ENCODE measurements around the gene PLCH2. TPM values are rescaled to one million over a fixed set of nuclear protein-coding genes. Genes with fewer than 3 reads are reported as not detected.
"Not testable (repeated sequence)": the region's sequence is repeated elsewhere in the genome, so short reads cannot be mapped to it uniquely, and the experiment has no call there.

Gene PLCH2
- total RNA-seq, 2 experiments from 2014 or later = 2.1 TPM

GRCh38 chr1:2547210-2548067 lies 71.3 kb downstream of the PLCH2 start:
- H3K4me1 Mint-ChIP-seq (ENCODE audit: low read depth) = peaks cover 18% of the 10 kb centered on the region
- CTCF ChIA-PET = interaction anchor here (0.9 to 2.5 kb wide), 10 partner anchors 9 to 134 kb away, joined by 3 to 24 read pairs (median 5); partner anchors contain the start of genes HES5 and TNFRSF14
- peak overlapping the region; percentile 81 for H3K4me3 Mint-ChIP-seq
- no peaks in the 10 kb centered on the region for H3K36me3 Mint-ChIP-seq (ENCODE audit: low read depth)
- peak overlapping the region; percentile 99 for H3K27ac Mint-ChIP-seq
- no peaks in the 10 kb centered on the region for H3K27me3 Mint-ChIP-seq (ENCODE audit: low read depth)
- peak; percentile 83 for DNase-seq
- H3K9me3 Mint-ChIP-seq = no peaks in the 10 kb centered on the region
- intact Hi-C loops (cut with micrococcal nuclease) = loop anchor here (1.0 to 5.0 kb wide), 11 partner anchors 21 to 399 kb away; partner anchors contain the start of genes MORN1, PANK4, PRXL2B and RER1

- Mint-ChIP-seq H3K4me1 (ENCODE audit: low read depth) (peaks cover 18% of the 10 kb centered on the region), H3K27ac (peak overlapping the region; percentile 99), H3K4me3 (peak overlapping the region; percentile 81), H3K36me3 (ENCODE audit: low read depth) (no peaks in the 10 kb centered on the region), H3K9me3 (no peaks in the 10 kb centered on the region), H3K27me3 (ENCODE audit: low read depth) (no peaks in the 10 kb centered on the region)
- peak; percentile 93 for DNase-seq
- CTCF ChIA-PET = interaction anchor here (0.6 to 2.5 kb wide), 12 partner anchors 13 to 353 kb away, joined by 3 to 24 read pairs (median 4); partner anchors contain the start of gene FAAP20
- intact Hi-C loops (cut with micrococcal nuclease) = loop anchor here (1.0 to 5.0 kb wide), 7 partner anchors 38 to 399 kb away; partner anchors contain the start of genes MORN1, PRXL2B and RER1
Observed at GRCh38 chr1:2548068-2548589, 72.0 kb downstream of the PLCH2 start.

- H3K27me3 Mint-ChIP-seq (ENCODE audit: low read depth); DNase-seq; H3K9me3 Mint-ChIP-seq; CTCF ChIA-PET; H3K36me3 Mint-ChIP-seq (ENCODE audit: low read depth): not testable (repeated sequence)
- Mint-ChIP-seq H3K4me1 (ENCODE audit: low read depth) (peaks cover 20% of the 10 kb centered on the region), H3K4me3 (peak overlapping the region; percentile 81), H3K27ac (peak overlapping the region; percentile 99)
- intact Hi-C loops (cut with micrococcal nuclease) = loop anchor here (2.0 to 5.0 kb wide), 3 partner anchors 247 to 401 kb away; no protein-coding TSS in a partner anchor
Observed at GRCh38 chr1:2549367-2550029, 73.4 kb downstream of the PLCH2 start.

GRCh38 chr1:2550309-2550861 lies 74.3 kb downstream of the PLCH2 start:
- intact Hi-C loops (cut with micrococcal nuclease); H3K4me3 Mint-ChIP-seq; H3K9me3 Mint-ChIP-seq; CTCF ChIA-PET; DNase-seq; H3K36me3 Mint-ChIP-seq (ENCODE audit: low read depth); H3K27ac Mint-ChIP-seq; H3K27me3 Mint-ChIP-seq (ENCODE audit: low read depth): not testable (repeated sequence)
- peaks cover 25% of the 10 kb centered on the region for H3K4me1 Mint-ChIP-seq (ENCODE audit: low read depth)

GRCh38 chr1:2551544-2551943 lies 75.5 kb downstream of the PLCH2 start:
- CTCF ChIA-PET = interaction anchor here (0.6 to 0.7 kb wide), 2 partner anchors 10 to 34 kb away, joined by 3 read pairs; no protein-coding TSS in a partner anchor
- H3K27me3 Mint-ChIP-seq (ENCODE audit: low read depth); H3K4me3 Mint-ChIP-seq; intact Hi-C loops (cut with micrococcal nuclease); DNase-seq; H3K27ac Mint-ChIP-seq; H3K36me3 Mint-ChIP-seq (ENCODE audit: low read depth); H3K9me3 Mint-ChIP-seq: not testable (repeated sequence)
- peaks cover 29% of the 10 kb centered on the region for H3K4me1 Mint-ChIP-seq (ENCODE audit: low read depth)

GRCh38 chr1:2552189-2552588 lies 76.1 kb downstream of the PLCH2 start:
- Mint-ChIP-seq H3K27ac (no peak overlapping the region), H3K4me1 (ENCODE audit: low read depth) (peaks cover 30% of the 10 kb centered on the region), H3K9me3 (no peaks in the 10 kb centered on the region), H3K36me3 (ENCODE audit: low read depth) (peaks cover 8% of the 10 kb centered on the region), H3K4me3 (no peak overlapping the region), H3K27me3 (ENCODE audit: low read depth) (no peaks in the 10 kb centered on the region)
- CTCF ChIA-PET = interaction anchor here (0.7 kb wide), 1 partner anchor 33 kb away, joined by 3 read pairs; no protein-coding TSS in a partner anchor
- intact Hi-C loops (cut with micrococcal nuclease) = no loop called here
- DNase-seq = no peak

GRCh38 chr1:2553076-2553475 lies 77.0 kb downstream of the PLCH2 start:
- H3K4me3 Mint-ChIP-seq; intact Hi-C loops (cut with micrococcal nuclease); H3K9me3 Mint-ChIP-seq; H3K27me3 Mint-ChIP-seq (ENCODE audit: low read depth); H3K36me3 Mint-ChIP-seq (ENCODE audit: low read depth); CTCF ChIA-PET; DNase-seq: not testable (repeated sequence)
- H3K4me1 Mint-ChIP-seq (ENCODE audit: low read depth) = peaks cover 36% of the 10 kb centered on the region
- H3K27ac Mint-ChIP-seq = peak overlapping the region; percentile 46

- H3K27ac Mint-ChIP-seq = peak overlapping the region; percentile 99
- H3K4me3 Mint-ChIP-seq = no peak overlapping the region
- CTCF ChIA-PET = no interaction called here
- intact Hi-C loops (cut with micrococcal nuclease) = loop anchor here (2.0 kb wide), 1 partner anchor 233 kb away; no protein-coding TSS in a partner anchor
- H3K27me3 Mint-ChIP-seq (ENCODE audit: low read depth) = no peaks in the 10 kb centered on the region
- peaks cover 37% of the 10 kb centered on the region for H3K4me1 Mint-ChIP-seq (ENCODE audit: low read depth)
- peaks cover 11% of the 10 kb centered on the region for H3K36me3 Mint-ChIP-seq (ENCODE audit: low read depth)
- H3K9me3 Mint-ChIP-seq = no peaks in the 10 kb centered on the region
- DNase-seq = no peak
Observed at GRCh38 chr1:2553871-2554620, 78.0 kb downstream of the PLCH2 start.

GRCh38 chr1:2554621-2555387 lies 78.7 kb downstream of the PLCH2 start:
- CTCF ChIA-PET = interaction anchor here (2.0 to 2.4 kb wide), 2 partner anchors 23 to 28 kb away, joined by 9 to 11 read pairs; no protein-coding TSS in a partner anchor
- no peaks in the 10 kb centered on the region for H3K9me3 Mint-ChIP-seq
- peak; percentile 76 for DNase-seq
- peaks cover 36% of the 10 kb centered on the region for H3K4me1 Mint-ChIP-seq (ENCODE audit: low read depth)
- peak overlapping the region; percentile 93 for H3K4me3 Mint-ChIP-seq
- H3K36me3 Mint-ChIP-seq (ENCODE audit: low read depth) = peaks cover 11% of the 10 kb centered on the region
- H3K27ac Mint-ChIP-seq = peak overlapping the region; percentile 99
- no peaks in the 10 kb centered on the region for H3K27me3 Mint-ChIP-seq (ENCODE audit: low read depth)
- intact Hi-C loops (cut with micrococcal nuclease) = loop anchor here (1.0 to 2.0 kb wide), 2 partner anchors 87 to 232 kb away; no protein-coding TSS in a partner anchor

All from activated naive CD4-positive, alpha-beta T cell treated with anti-CD3 and anti-CD28 coated beads for 36 hours (primary cell).